IMR-90 (cell line): ENCODE measurements around the gene HYAL2. TPM values are rescaled to one million over a fixed set of nuclear protein-coding genes. Genes with fewer than 3 reads are reported as not detected.
"Not testable (repeated sequence)": the region's sequence is repeated elsewhere in the genome, so short reads cannot be mapped to it uniquely, and the experiment has no call there.

Experiments
- ATAC-seq: fragments of 200-7000 bp; cut with Tn5 transposase; 2 replicates; pipeline ENCODE4 v1.9.1; 2020; ENCODE audit warnings: low read depth, mild to moderate bottlenecking, moderate library complexity
- BruUV-seq: library from RNA; stranded (reverse); fragments of 400-500 nt; replicated peaks from 2 replicates; lab custom pipeline; 2021; lab: Mats Ljungman, UMichigan
- CTCF ChIA-PET: fragments of 300-600 bp; formaldehyde crosslinking; extraction: SDS; loops from one replicate; lab custom pipeline; 2021; ENCODE audit warnings: antibody characterized with exemption; lab: Yijun Ruan, JAX
- POLR2A ChIA-PET: fragments of 300-600 bp; sonication (Branson Sonifier 250); formaldehyde crosslinking; loops from one replicate; lab custom pipeline; 2022; ENCODE audit warnings: antibody characterized with exemption; ENCODE audit not compliant: unreplicated experiment; lab: Charles Lee
- DNase-seq: peaks from one replicate; pipeline ENCODE4 v3.0.0; 2013
- H2AFZ ChIP-seq: replicated peaks from 2 replicates; pipeline ENCODE3; 2013; ENCODE audit warnings: low read length, mild to moderate bottlenecking; ENCODE audit not compliant: poor library complexity
- H2AK5ac ChIP-seq: 2 replicates; pipeline ENCODE4 v1.6.1; 2013; ENCODE audit warnings: low read depth, low read length, inconsistent platforms
- H2AK9ac ChIP-seq: replicated peaks from 2 replicates; pipeline ENCODE3; 2013; ENCODE audit warnings: mild to moderate bottlenecking, low read depth, low read length, moderate library complexity; ENCODE audit not compliant: poor library complexity
- H2BK120ac ChIP-seq: 2 replicates; pipeline ENCODE4 v1.6.1; 2013; ENCODE audit warnings: low read depth, low read length, inconsistent platforms
- H2BK15ac ChIP-seq: 3 replicates; pipeline ENCODE4 v1.6.1; 2013; ENCODE audit warnings: low read depth, low read length, inconsistent platforms
- H2BK20ac ChIP-seq: 2 replicates; pipeline ENCODE4 v1.6.1; 2013; ENCODE audit warnings: low read depth, mild to moderate bottlenecking, inconsistent platforms, low read length, moderate library complexity
- H2BK5ac ChIP-seq: 2 replicates; pipeline ENCODE4 v1.6.1; 2013; ENCODE audit warnings: mild to moderate bottlenecking, low read depth, low read length, inconsistent platforms; ENCODE audit not compliant: poor library complexity, severe bottlenecking
- H3K14ac ChIP-seq: replicated peaks from 2 replicates; pipeline ENCODE4 v1.6.1; 2013; ENCODE audit warnings: low read depth, low read length, inconsistent platforms
- H3K18ac ChIP-seq: 2 replicates; pipeline ENCODE4 v1.6.1; 2013; ENCODE audit warnings: low read depth, low read length, control low read depth
- H3K23ac ChIP-seq: 2 replicates; pipeline ENCODE4 v1.6.1; 2013; ENCODE audit warnings: low read depth, low read length, inconsistent platforms
- H3K27ac ChIP-seq: 2 replicates; pipeline ENCODE4 v1.5.1; 2013; ENCODE audit warnings: mild to moderate bottlenecking, control low read depth, low read length; ENCODE audit not compliant: insufficient read depth
- H3K27me3 ChIP-seq: 2 replicates; pipeline ENCODE4 v1.6.1; 2013; ENCODE audit warnings: low read length; ENCODE audit not compliant: control insufficient read depth, insufficient read depth
- H3K36me3 ChIP-seq: 2 replicates; pipeline ENCODE4 v1.6.1; 2013; ENCODE audit warnings: low read length, mixed read lengths; ENCODE audit not compliant: control insufficient read depth, insufficient read depth
- H3K4ac ChIP-seq: 2 replicates; pipeline ENCODE4 v1.6.1; 2013; ENCODE audit warnings: low read depth, low read length, inconsistent platforms
- H3K4me1 ChIP-seq: 2 replicates; pipeline ENCODE4 v1.6.1; 2013; ENCODE audit warnings: low read length, mixed read lengths; ENCODE audit not compliant: control insufficient read depth, insufficient read depth
- H3K4me2 ChIP-seq: 2 replicates; pipeline ENCODE4 v1.6.1; 2013; ENCODE audit warnings: low read depth, mild to moderate bottlenecking, control low read depth, low read length, moderate library complexity
- H3K4me3 ChIP-seq: 2 replicates; pipeline ENCODE4 v1.5.1; 2013; ENCODE audit warnings: low read depth, mild to moderate bottlenecking, control low read depth, low read length, moderate library complexity; ENCODE audit not compliant: insufficient read depth
- H3K56ac ChIP-seq: 2 replicates; pipeline ENCODE4 v1.6.1; 2013; ENCODE audit warnings: low read length, inconsistent platforms; ENCODE audit not compliant: insufficient read depth; ENCODE audit errors: extremely low read depth
- H3K79me1 ChIP-seq, 2 experiments: 2 replicates each; pipeline ENCODE4 v1.6.1; 2013; ENCODE audit warnings: low read length in 2 of 2, inconsistent platforms in 1 of 2, low read depth in 1 of 2
- H3K9ac ChIP-seq: 2 replicates; pipeline ENCODE4 v1.6.1; 2013; ENCODE audit warnings: low read depth, low read length, control low read depth
- H3K9me1 ChIP-seq: 2 replicates; pipeline ENCODE4 v1.6.1; 2013; ENCODE audit warnings: low read length, inconsistent platforms; ENCODE audit not compliant: insufficient read depth
- H3K9me3 ChIP-seq: 2 replicates; pipeline ENCODE4 v1.6.1; 2013; ENCODE audit warnings: low read length; ENCODE audit not compliant: control insufficient read depth, insufficient read depth
- H4K20me1 ChIP-seq: 2 replicates; pipeline ENCODE4 v1.6.1; 2013; ENCODE audit warnings: low read length, inconsistent platforms; ENCODE audit not compliant: insufficient read depth
- H4K5ac ChIP-seq: 2 replicates; pipeline ENCODE4 v1.6.1; 2013; ENCODE audit warnings: mild to moderate bottlenecking, low read depth, low read length, control low read depth
- H4K8ac ChIP-seq, 2 experiments: 2 replicates each; pipeline ENCODE4 v1.6.1; 2013; ENCODE audit warnings: low read depth in 2 of 2, low read length in 2 of 2, control low read depth in 1 of 2, inconsistent platforms in 1 of 2
- H4K91ac ChIP-seq: 2 replicates; pipeline ENCODE4 v1.6.1; 2013; ENCODE audit warnings: low read depth, low read length, inconsistent platforms; ENCODE audit not compliant: insufficient read depth
- WGBS, 2 experiments: methylation state at CpG; one replicate each; pipeline versions ENCODE4 v1.1.5 to v1.1.7; 2013; ENCODE audit warnings: missing lambda C conversion rate in 2 of 2; ENCODE audit not compliant: insufficient read length in 1 of 2; ENCODE audit errors: extremely low coverage in 2 of 2; 5-methylcytosine and 5-hydroxymethylcytosine counted together
- dilution Hi-C: fragments of 300-500 bp; cut with HindIII; formaldehyde crosslinking; loops from one replicate; pipeline ENCODE4 v1.14.3; 2018; ENCODE audit warnings: low sequenced_read_pairs; ENCODE audit not compliant: unreplicated experiment
- in situ Hi-C: fragments of 300-500 bp; cut with MboI; formaldehyde crosslinking; loops from 3 replicates; pipeline ENCODE4 v1.14.3; 2019; ENCODE audit warnings: low sequenced_read_pairs, inconsistent platforms, mixed read lengths
- intact Hi-C: fragments of 100-400 bp; cut with micrococcal nuclease; formaldehyde crosslinking; loops from 2 replicates; pipeline ENCODE4 v1.10.0; 2022
- polyA plus RNA-seq, 3 experiments: library from polyadenylated mRNA; depleted of rRNA; stranded (reverse); fragments of >200 nt; gene quantifications; 2 replicates each; pipeline ENCODE4 v1.2.3, GENCODE V29; 2012; ENCODE audit warnings: low replicate concordance in 1 of 3
- total RNA-seq: library from RNA; depleted of rRNA; stranded (reverse); fragments of >200 nt; gene quantifications from 2 replicates; pipeline ENCODE4 v1.2.3, GENCODE V29; 2012

The HYAL2 gene
- total and polyA plus RNA-seq, 2 of the 4 experiments (the other 2 are of a cell fraction): 56.8 to 104 TPM

DNA sequence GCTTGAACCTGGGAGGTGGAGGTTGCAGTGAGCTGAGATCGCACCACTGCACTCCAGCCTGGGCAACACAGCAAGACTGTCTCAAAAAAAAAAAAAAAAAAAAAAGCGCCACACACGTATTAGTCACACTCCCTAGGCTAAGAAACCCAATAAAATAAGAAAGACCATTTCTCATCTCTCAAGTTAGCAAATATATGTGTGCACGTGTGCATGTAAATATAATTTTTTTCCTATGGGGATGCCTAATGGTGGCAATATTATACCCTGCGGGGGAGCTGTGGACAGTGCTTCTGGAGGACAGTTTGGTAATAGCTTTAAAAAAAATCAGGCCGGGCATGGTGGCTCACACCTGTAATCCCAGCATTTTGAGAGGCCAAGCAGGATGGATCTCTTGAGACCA is 38.4 kb downstream of the HYAL2 start:
- in situ Hi-C loops, H3K27me3 ChIP-seq, H4K5ac ChIP-seq, H3K23ac ChIP-seq, H3K9me1 ChIP-seq, H3K4me1 ChIP-seq, H3K9ac ChIP-seq, H3K4me3 ChIP-seq, POLR2A ChIA-PET, H2AFZ ChIP-seq, H2BK20ac ChIP-seq, CTCF ChIA-PET, H4K91ac ChIP-seq, H3K79me1 ChIP-seq, H3K4ac ChIP-seq, dilution Hi-C loops, H3K4me2 ChIP-seq, H3K27ac ChIP-seq, H2AK5ac ChIP-seq, H3K56ac ChIP-seq, H3K14ac ChIP-seq, H2BK120ac ChIP-seq, H4K8ac ChIP-seq, H3K18ac ChIP-seq, H3K9me3 ChIP-seq, BruUV-seq, H2AK9ac ChIP-seq, H4K20me1 ChIP-seq, DNase-seq, intact Hi-C loops, H2BK15ac ChIP-seq, H2BK5ac ChIP-seq, ATAC-seq: not testable (repeated sequence)
- 100% methylated on average over 1 of the region's 6 CpGs; no CpG with 5 or more reads in 1 of the 2 experiments for WGBS, 2 experiments
- peaks cover 25% of the 10 kb centered on the region; the same call in 1 of the 2 replicates for H3K36me3 ChIP-seq
